T-helper 9 cell (primary cell): Measurements from ENCODE around the gene LENEP.

ENCODE experiments used
- DNase-seq: peaks from one replicate; pipeline ENCODE4 v3.0.0-alpha.2; 2020
- total RNA-seq, 2 donors: gene quantifications; one replicate each; lab custom pipeline; 2026; lab: John Stamatoyannopoulos, UW

LENEP gene, protein sequence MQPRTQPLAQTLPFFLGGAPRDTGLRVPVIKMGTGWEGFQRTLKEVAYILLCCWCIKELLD
- 0 to 0.21 reads per million in 2 donors for total RNA-seq

DNA sequence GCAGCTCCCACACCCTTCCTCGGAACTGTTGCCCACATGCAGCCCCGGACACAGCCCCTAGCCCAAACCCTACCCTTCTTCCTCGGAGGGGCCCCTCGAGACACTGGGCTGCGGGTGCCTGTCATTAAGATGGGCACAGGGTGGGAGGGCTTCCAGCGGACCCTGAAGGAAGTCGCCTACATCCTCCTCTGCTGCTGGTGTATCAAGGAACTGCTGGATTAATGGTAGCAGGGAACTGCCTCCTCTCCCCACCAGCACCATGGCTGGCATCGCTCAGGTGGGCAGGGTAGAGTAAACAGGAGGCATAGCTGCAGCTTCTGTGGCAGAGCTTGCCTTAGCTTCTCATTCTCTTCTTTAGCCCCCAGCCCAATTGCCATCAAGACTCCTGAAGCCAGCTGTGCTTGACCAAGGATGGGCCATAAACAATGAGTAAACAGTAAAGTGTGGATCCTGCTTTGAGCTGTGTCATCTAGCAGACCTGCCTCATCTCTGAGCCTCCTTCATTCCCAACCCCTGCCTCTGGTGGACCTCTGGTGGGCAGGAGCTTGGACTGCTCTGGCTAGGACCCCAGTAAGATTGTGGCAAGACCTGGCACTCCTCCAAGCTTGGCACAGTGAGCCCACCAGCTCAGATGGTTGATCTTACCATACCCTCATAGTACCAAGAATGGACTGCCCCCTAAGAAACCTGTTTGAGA, at the start of gene LENEP:
Gene LENEP, plus strand, starts transcription at position 15 of the 697 bp plus-strand sequence. Its CDS starts 22 bp downstream, at position 37.
- DNase-seq: no peak

DNA sequence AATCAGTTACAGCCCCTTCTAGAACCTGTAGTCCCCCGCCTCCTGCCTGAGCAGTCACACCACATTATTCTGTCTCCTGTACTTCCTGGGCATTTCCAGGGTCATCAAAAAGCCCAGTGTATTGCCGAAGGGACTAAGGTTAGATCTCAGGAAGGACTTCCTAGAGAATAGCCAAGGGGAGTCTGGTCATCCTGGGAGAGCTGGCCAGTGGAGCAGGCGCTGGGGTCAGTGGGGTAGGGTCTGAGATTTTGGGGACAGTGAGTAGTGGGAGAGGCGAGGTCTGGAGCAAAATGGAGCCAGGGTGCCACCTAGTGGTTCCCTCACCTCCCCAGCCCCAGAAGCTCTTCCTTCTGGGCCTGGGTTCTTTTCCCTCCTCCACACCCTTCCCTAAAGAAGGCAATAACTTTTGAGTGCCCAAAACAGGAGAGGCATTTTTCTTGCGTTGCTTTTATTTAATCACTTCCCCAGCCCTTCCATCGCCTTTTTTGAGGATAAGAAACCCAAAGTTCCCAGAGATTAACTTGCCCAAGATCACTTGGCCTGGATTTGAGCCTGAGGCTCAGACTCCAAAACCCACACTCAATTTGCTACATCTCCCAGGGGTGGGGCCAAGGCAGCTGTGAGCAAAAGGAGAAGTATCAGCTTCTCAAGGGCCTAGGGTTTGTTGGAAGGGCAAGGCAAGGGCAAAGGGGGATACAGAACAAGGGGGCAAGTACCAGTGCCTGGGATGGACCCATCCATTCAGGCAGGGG, 49.6 kb upstream of the LENEP start:
- DNase-seq: no peak

DNA sequence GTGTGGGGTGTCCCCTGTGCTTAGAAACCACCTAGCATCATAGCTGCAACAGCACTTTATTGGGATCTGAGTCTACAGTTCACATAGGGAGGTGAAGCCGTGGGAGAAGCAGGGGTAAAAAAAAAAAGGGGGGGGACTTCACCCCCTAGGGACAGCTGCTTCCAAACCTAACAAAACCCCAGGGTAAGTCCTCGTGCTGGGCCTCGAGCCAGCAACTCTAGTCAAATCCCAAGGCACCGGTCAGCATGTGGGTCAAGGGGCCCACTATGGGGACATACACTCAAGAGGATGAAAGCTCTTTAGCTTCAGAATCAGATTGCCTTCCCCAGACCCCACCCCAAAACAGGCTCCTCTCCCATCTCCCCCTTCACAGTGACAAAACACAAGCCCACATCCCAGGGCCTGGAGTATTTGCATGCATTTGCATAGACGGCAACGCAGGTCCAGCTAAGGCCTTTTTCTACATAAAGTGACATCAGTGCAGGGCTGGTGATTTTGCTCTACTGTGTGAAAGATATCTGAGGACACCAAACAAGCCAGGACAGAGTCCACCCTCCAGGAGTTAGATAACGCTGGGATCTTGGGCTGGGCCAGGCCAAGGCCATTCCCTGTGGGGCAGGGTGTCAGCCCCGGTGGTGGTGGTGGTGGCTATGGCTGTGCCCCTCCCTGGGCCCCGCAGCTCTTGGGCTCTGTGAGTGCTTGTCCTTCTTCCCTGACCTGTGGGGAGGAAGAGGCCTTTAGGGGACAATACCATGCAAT, 48.8 kb upstream of the LENEP start:
- no peak for DNase-seq

DNA sequence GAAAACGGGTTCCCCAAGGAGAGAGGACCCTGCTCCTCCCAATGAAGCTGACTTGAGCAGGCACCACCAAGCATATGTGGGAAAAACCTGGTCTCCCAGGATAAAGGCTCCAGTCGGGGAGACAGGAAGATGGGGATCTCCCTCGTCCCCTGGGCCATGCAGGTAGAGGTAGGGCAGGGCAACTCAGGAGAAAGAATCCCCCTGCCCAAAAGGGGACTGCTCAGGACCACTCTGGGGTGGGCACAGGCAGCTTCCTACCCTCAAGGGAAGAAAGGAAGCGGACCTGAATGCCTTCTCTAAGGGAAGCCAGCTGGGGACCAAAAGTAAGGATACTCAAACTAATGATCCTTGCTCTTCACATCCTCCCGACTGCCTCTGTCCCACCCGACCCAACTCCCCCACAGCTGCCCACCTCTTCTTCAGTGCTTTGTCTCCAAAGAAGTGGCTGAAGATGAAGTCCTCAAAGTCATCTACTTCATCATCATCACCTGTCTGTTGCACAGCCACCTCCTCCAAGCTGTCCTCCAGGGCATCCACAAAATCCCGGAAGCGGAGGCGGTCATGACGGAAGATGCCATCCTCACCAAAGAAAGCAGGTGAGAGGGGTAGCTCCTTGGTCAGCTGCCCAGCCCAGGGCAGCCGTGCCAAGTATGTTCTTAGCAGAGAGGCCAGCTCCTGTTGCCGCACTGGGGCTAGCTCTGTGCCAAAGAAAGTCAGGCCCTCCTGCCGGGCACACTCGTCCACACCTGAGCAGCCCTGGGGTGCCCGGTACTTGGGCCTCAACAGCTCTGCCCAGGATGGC, 48.0 kb upstream of the LENEP start:
- no peak for DNase-seq

DNA sequence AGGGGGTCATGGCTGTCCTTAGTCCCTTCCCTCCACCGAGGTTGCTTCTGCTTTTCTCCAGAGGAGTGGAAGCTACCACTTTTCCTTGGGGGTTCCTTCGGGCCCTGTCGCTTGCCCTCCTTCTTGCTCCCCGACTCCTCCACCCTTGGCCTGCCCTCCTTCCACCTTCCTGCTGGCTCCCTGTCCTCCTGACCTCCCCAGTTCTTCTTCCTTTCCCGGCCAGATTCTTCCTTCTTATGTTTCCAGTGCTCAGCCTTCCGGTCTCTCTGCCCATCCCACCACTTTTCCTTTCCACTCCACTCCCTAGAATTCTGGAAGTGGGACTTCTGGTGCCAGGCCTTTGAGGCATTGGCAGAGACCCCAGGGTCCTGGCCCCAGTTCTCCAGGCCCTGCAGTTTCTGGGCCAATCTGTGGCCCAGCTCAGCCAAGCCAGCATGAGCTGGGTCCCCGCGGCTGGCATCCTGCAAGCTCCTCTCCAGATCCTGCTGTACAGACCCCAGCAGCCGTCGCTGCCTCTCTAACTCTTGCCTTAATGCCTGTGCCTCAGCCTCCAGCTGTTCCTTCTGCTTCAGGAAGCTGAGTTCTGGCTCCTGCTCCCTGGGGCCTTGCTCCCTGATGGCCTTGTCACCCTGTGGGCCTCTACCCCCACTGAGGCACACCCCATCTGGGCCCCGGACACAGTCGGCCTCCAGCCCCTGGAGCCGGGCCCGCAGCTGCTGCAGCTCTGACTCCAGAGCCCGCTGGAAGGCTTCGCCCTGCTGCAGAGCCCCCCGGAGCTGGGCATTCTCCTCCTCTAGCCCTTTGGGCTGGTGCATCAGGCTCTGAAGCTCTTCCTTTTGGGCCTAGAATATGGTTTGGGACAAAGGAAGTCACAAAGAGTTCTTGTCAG, 47.2 kb upstream of the LENEP start:
- DNase-seq: no peak

DNA sequence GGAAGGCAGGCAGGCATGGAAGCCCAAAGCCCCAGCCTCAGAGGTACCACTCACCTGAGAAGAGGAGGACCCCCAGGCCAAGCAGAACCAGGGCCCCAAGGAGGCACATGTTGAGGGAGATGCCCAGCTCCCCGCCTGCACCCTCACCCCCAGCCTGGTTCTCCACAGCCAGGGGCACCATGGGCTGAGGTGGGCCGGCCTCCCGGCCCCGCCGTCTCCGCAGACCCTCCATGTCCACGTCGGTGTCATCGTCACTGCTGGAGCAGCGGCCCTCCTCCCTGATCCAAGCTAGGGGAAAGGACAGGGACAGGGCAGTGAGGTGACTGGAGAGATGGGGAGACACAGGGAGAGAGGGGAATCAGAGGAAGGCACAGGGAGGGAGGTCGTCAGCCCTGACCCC, 45.3 kb upstream of the LENEP start:
- no peak for DNase-seq

DNA sequence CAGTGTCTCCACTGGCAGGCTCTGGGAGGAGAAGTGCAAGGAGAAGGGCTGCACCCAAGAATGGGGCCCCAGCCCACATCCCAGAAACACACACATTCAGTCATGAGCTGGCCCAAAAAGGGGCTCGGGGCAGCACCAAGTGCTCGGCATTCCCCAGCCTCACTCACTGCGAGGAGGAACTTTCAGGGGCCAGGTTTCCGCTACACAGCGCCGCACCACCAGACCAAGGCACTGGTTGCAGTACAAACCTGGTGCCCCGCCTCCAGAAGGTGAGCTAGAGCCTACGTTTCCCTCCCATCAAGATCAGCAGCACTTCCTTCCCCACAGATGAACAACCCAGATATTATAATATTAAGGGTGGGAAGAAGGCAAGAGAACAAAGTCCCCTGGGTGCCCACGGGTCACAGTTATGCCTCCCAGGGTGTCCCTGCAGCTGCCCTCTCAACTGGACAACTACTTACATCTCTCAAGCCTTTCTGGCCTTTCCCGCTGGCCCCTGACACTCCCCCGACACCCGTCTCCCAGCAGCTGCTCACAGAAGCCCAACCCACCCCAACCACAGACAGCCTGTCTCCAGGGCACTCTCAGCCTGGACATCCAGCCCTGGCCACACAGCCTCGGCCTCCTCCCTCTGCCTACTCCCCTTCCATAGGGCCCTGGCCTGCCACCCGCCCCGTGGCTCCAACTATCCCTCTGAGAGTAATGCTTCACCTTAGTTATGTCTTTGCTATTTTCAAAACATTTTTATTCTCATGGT, 41.3 kb upstream of the LENEP start:
- DNase-seq: peak; percentile 62

DNA sequence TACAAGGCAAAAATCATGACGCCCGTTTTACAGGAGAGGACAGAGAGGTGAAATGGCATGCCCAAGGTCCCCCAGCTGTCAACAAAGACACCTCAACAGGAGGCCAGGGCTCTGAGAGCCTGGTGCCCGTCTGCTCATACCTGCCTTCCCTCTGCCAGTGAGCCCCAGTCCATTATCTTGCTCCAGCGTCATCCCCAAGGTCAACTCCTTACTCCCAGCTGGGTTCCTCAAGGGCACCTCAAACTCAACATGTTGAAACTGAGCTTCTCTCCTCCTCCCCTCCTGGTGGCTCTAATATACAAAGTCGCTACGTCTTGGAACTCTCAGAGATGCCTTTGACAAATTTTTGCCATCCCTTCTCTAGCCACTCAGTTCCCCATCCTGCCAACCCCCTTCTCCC, 40.7 kb upstream of the LENEP start:
- DNase-seq: no peak

DNA sequence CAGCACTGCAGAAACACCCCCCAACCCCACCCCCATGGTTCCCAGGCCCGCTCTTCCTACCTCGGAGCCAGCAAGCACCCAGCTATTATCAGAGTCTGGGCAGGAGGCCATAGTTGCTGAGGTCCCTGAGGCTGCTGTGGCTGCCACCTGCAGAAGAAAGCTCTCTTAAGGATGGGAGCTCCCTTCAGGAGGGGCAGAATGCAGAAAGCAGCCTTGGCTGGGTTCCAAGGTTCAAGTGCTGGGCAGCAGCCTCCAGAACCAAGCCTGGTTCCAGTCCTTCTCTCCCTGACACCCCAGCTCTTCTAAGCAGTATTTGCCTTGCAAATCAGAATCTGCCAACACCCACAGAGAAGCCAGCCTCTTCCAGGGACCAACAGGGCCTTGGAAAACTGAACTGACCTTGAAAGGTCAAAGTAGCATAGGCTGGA, 39.8 kb upstream of the LENEP start:
- no peak for DNase-seq

DNA sequence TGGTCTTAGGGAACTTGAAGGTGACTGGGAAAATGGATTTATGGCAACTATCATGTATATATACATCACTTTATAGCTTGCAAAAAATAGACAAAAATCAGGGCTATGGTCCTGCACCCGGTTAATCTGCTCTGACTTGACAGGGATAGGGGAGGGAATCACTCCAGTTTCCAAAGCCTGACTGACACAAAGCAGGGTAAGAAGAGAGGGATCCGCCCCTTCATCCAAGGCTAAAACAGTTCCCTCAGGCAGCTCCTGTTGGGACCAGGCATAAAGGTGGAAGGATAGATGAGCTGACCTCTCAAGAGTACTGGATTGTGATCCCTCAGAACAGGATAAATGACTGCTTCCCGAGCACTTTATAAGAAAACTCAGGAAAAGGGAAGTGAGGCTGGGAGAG, 38.8 kb upstream of the LENEP start:
- no peak for DNase-seq

DNA sequence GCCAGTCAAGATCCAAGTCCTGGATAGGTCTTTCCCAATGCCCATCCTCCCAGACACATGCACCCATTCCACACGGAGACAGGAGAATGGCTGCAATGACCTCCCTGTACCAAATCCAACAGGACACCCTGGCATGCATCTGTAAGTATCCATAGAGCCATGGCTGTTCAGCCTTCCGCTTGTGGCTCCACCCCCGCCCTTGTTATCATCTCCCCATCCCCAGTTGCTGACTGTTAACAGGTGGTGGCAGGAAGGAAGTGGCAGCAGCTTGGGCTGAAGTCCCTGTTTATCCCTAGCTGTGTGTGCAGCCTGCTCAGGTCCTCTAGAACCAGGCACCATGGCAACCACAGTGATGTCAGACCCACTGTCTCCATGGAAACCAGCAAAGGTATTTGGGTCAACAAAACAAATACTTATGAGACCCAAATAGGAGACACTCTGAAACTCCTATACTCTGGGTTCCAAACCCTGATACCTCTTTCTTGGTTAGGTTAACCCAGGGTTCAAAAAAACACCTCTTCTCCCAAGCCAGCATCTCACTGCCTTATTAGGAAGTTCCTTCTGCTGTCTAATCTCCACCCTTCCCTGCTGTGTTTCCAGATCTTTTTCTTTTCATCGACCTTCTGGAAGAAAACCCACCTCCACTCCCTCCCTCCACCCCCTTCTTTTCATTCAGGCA, 38.2 kb upstream of the LENEP start:
- DNase-seq: peak; percentile 90

DNA sequence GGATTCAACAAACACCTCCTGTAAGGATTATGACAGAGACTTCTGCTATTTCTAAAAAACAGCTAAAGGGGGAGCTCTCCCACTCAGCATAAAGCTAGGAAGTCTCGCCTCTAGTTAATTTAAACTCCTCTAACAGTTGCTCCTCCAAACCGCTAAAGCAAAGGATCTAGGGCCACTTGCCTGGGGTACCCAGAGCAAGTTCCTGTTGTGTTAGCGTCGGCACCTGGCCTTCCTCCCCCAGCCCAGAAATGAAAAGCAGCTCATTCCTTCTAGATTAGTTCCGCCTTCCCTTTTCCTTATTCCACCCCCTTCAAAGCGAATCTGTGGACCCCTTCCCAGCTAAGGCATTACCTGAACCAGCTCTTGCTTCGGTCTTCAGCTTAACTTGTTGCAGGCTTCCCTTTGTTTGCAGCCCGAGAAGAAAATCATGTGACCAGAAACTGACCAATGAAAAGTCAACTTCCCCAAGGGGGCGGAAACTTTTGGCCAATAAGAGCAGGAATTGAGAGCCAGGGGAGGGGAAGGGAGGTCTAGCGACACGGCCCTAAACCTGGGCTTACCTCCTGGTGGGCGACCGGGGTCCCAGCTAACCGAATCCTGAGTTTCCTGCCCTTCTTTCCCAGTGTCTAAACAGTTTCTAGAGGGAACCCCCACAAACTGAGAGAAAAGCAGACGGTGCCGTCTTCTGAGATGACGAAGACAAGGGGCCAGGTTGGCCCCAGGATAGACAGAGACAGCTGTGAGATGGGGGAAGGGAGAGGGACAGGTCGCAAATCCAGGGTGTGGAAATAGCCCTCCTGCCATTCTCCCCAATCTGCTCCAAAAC, 37.5 kb upstream of the LENEP start, which contains the start of gene PBXIP1:
Gene PBXIP1, minus strand, starts transcription at position 382 of the 826 bp plus-strand sequence. CDS start 2,378 bp downstream, outside the sequence.
- peak; percentile 60 for DNase-seq

DNA sequence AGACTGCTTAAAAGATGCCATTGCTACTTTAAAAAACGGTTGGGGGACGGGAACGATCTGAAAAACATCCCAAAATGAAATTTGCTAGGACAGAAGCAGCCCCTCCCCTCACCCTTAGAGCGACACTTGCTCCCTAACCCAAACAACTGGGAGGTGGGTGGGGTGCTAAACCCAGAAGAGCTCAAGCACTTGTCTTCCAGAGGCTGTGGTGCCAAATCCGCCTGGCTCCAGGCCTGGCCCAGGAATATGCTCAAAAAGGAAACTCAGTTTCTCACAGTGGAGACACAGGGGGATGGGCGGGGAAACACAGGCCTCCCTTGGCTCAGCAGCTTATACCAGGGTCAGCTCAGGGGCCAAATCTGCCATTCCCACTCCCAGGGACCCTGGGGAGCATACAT, 36.8 kb upstream of the LENEP start:
- no peak for DNase-seq

DNA sequence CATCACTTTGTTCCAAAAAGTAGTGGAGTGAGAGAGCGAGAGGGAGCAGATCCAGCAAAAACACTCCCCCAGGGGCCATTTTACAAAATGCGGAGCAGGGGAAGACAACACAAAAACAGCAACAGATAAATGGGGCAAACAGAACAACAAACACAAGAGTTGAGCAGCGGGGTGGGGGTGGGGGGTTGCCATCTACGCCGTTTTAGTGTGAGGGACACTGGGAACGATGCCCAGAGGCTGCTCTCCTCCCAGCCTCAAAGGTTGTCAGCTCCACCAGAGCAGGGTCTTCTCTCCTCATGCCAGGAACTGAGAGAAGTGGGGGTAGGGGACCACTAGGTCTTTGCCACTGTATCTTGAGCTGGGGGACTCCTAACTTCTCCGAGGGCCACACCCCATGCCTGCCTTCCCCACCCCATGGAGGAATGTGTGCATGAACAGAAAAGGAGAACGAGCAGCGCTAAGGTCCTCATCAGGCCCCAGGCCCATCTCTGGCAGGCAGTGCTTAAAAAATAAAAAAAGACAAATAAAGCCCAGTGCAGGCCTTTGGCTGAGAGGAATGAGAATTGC, 36.2 kb upstream of the LENEP start:
- no peak for DNase-seq

DNA sequence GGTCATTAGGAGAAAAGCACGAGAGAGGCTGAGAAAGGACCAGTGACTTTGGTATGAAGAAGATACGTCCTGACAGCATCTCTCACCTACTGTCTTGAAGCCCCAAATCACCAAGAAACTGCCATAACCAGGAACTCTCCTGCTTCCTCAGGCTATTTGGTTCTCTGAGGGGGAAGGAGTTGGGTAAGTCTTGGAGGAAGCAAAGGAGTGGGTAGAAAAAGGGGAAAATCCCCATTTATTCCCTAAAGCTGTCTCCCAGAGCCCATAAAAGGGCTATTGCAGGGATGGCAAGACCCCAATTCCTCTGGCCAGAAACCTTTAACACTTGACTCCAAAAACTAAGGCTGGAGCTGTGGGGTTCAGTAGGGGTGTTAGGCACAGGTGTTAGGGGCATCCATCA, 35.4 kb upstream of the LENEP start:
- DNase-seq: no peak

DNA sequence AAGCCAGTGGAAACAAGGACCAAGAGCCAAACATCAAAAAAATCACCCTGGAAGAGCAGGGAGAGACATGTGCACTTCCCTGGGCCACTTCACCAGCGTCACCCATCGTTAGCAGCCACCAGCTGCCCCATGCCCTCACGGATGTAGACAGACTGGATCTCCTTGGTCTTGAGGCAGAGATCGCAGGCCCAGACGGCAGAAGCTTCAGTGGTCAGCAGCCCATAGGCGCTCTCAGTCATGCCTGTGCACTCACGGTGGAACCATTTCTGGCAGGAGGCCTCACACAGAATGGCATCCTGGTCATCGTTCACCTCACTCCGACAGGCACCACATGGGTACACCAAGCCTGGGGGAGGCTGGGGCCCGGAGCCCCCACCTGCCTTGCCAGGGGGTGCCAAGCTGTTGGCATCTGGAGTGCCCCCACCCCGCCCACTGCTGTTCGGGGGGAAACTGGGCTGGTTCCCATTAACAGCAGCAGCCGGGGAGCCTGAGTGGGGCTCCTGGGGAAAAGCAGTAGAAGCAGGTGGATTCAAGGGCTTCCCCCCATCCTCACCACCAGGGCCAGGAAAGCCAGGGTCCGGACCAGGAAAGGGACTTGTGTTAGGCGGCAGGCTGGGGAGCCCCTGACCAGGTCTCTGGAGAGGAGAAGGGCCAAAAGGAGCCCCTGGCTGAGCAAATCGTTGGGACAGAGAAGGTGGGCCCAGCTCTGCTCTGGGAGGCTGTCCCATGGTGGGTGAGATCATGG, 34.5 kb upstream of the LENEP start:
- no peak for DNase-seq

DNA sequence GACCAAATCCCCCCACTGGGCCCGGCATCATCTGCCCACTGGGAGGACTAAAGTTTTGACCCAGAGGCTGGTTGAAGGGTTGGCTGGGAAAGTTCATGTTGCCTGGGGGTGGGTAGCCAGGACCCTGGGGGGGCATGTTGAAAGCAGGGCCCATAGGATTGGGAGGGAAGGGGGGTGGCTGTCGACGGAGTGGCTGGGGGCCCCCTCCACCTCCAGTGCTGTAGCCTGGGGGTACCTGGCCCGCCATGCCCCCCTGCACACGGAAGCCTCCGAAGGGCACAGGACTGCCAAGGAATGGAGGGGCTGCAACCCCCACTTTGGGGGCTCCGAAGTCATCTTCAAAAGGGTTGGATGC, 34.0 kb upstream of the LENEP start:
- DNase-seq: no peak
